ENCODE measurements around the gene HNF1B.
A peak's percentile ranks its signal among the peaks of the same experiment; 100 is the strongest.

Gene HNF1B

GRCh38 chr17:37671028-37671823, 73.6 kb downstream of the HNF1B start:
- DNase-seq (ENCODE audit: low read depth): peak; percentile 57

GRCh38 chr17:37667039-37667438, 77.8 kb downstream of the HNF1B start:
- DNase-seq (ENCODE audit: low read depth): no peak

DNA sequence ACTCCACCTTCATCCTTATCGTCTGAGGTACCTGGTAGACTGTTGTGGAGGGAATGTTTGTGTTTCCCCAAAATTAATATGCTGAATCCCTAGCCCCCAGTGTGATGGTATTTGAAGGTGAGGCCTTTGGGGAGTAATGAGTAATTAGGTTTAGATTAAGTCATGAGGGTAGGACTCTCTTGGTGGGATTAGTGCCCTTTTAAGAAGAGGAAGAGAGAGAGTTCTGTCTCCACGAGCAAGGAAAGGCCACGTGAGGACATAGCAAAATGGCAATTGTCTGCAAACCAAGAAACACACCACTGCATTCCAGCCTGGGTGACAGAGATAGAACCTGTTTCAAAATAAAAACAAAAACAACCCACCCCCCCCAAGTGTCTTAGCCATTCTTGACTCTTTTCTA, 80.6 kb downstream of the HNF1B start:
- no peak for DNase-seq (ENCODE audit: low read depth)

DNA sequence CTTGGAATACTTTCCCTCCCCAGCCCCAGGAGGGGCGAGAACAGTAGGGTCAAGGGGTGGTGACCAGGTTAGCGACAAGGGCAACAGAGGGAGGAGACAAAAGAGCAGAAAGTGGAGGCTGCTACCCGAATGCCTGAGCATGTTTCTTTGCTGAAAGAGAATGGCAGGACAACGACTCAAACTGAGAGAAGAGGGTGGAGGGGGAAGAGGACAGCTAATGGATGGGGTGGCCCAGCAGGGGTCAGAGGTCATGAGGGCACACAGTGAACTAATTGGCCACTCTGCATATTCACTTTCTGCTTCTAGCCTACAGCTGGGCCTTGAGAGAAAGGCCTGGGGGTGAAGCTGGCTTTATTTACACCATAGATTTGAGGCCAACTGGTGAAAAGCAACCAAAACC, 82.5 kb downstream of the HNF1B start:
- DNase-seq (ENCODE audit: low read depth): no peak

GRCh38 chr17:37661400-37662014, 83.4 kb downstream of the HNF1B start:
- no peak for DNase-seq (ENCODE audit: low read depth)

DNA sequence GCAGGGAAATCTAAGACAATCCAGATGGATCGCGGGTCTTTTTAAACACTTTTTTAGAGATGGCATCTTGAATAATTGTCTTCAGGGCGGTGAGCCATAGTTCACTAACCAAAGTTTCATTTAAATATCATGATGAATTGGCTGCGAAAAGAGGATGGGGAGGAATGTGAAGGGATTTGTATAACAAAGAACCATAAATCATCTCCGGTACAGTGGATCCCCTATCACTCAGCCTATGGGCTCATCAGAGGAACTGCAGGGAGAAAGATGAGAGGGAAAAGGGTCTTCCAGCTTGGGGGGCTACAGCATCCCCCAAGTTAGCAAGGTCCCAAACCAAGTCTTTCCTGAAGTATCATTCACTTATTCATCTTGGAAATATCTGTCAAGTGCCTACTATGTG, 84.9 kb downstream of the HNF1B start:
- DNase-seq (ENCODE audit: low read depth): no peak

DNA sequence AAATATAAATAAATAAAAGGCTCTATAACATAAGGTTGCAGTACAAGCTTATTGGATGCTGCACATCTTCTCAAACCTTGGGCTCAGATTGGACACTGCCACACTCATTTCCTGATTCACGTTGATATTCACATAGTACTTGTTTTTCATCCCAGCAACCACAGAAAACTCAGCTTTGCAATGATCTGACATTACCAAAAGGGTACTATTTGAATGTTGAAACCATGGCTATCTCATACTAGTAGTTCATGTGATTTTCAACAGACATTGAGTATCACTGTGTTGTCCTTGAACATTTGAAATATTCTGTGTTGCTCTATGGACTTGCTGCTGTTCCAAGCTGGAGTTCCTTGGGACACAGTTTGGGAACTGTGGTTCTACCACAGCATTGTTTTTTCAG, 87.7 kb downstream of the HNF1B start:
- no peak for DNase-seq (ENCODE audit: low read depth)

- no peak for DNase-seq (ENCODE audit: low read depth)
Observed at GRCh38 chr17:37651849-37652248, 93.0 kb downstream of the HNF1B start.

DNA sequence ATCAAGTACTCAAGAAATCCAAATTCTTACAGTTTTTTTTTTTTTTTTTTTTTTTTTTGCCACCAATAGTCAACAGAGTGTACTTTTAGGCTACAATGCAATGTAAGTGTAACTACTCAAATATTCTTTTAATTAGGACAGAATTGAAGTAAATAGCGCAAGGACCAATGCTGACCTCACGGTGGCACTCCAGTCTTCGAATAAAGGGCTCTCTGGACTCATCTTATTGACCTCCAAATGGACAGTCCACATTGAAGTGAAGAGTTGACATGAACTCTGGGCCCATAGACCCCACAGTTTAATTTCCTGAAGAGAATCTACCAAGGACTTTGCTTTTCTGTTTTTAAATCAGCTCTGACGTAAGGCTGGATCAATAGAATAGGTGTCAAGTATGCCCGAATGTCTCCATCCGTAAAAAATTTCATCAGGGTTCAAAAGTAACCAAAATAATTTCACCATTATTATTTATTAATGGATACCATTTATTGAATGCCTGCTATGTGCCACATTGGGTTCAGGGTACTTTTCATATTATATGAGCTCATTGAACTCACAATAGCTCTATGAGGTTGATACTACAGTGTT, 94.3 kb downstream of the HNF1B start:
- DNase-seq (ENCODE audit: low read depth): peak; percentile 50

- peak; percentile 75 for DNase-seq (ENCODE audit: low read depth)
Observed at GRCh38 chr17:37648555-37648954, 96.3 kb downstream of the HNF1B start.

GRCh38 chr17:37647856-37648255, 97.0 kb downstream of the HNF1B start:
- DNase-seq (ENCODE audit: low read depth): no peak

DNA sequence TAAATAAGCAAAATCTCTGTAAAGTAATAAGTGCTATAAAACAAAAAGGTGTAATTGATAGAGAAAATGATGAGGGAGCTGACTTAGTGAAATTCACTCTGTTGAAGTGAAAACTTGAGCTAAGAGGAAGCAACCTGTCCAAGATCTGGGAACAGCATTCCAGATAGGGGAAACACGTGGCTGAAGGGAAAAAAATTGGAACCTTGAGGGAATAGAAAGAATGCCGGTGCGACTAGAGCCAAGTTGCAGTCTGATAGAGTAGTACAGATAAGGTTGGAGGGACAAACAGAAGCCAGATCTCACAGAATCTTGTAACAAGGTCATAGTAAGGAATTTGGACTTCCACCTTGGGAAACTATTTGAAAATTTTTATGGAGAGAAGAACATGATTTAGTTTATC, 101.0 kb downstream of the HNF1B start:
- no peak for DNase-seq (ENCODE audit: low read depth)

- DNase-seq (ENCODE audit: low read depth): peak; percentile 79
Observed at GRCh38 chr17:37643118-37643766, 101.6 kb downstream of the HNF1B start, which contains the start of gene DDX52. Gene DDX52 (minus strand): TSS chr17:37643446. CDS start chr17:37643420, 26 bp downstream.

- DNase-seq (ENCODE audit: low read depth): peak; percentile 43
Observed at GRCh38 chr17:37642681-37643080, 102.2 kb downstream of the HNF1B start.

DNA sequence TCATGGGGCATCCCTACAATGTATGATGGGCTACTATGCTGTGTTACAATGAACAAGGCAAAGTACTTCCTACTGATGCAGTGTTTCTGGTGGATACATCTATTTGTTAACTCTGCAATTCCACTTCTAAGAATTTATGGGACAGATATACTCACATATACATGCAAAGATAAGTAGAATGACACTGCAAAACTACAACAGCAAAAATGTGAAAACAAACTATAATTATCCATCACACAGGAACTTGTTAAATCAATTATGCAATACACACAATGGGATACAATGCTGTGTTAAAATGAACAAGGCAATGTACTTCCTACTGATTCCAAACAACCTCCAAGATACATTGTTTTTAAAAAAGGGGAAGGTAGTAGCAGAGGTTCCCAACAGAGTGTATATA, 104.8 kb downstream of the HNF1B start:
- DNase-seq (ENCODE audit: low read depth): peak; percentile 4

- no peak for DNase-seq (ENCODE audit: low read depth)
Observed at GRCh38 chr17:37637956-37638355, 106.9 kb downstream of the HNF1B start.

Data from amniotic epithelial cell (primary cell).